ENCODE measurements around the gene SP4. TPM values are rescaled to one million over a fixed set of nuclear protein-coding genes. Genes with fewer than 3 reads are reported as not detected.

Gene SP4
- total RNA-seq, 1 donor from 2014 or later: 8.6 TPM

DNA sequence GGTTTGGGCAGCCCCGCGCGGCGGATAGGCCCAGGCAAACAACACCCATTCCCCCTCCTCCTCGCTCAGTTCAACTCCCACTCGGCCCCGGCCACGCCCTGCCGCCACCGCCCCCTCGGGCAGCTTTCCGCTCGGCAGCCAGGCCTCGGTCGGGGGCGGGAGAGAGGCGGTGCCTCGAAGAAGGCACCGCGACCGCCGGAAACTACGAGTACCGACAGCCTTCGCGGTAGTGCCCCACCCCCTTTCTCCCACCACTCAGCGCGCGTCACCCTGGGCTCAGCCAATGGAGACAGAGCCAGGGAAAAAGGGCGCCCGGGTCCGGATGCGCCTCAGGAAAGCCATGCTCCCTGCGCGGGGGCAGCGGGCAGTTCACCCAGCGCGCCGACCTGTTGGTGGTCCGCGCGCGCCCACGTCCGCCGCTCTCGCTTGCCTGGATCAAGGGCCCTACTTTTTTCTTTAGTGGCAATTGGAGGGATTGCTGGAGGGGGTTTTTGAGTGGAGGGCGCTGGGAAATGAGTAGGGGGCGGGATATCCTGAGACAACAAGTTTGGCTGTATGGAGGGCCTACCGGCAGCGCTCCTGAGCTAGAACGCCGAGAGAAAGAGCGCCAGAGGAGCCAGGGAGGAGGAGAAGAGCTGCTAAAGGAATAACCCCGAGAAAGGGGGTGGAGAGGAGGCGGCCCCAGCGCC lies 557 bp upstream of the SP4 start:
- Histone ChIP-seq H3K4me1 (peaks cover 41% of the 10 kb centered on the region), H3K27me3 (no peaks in the 10 kb centered on the region), H3K27ac (peak overlapping the region; percentile 99), H3K4me3 (peak overlapping the region; percentile 82 to 83), H3K9me3 (no peaks in the 10 kb centered on the region), H3K36me3 (no peaks in the 10 kb centered on the region)
- peak in 1 of 2 donors; percentile 99 for DNase-seq (ENCODE audit: extremely low spot score in 2 of 2)
- intact Hi-C loops (cut with DNase I): no loop called here
- TF ChIP-seq POLR2AphosphoS5 (IDR thresholded peaks at IDR 0.05; ENCODE audit: insufficient read depth in 1 of 2, low read depth in 1 of 2) (peak; percentile 84 to 88), POLR2A (IDR thresholded peaks at IDR 0.05) (peak in 1 of 2 donors; percentile 25)
- TF ChIP-seq, protein P1, sequence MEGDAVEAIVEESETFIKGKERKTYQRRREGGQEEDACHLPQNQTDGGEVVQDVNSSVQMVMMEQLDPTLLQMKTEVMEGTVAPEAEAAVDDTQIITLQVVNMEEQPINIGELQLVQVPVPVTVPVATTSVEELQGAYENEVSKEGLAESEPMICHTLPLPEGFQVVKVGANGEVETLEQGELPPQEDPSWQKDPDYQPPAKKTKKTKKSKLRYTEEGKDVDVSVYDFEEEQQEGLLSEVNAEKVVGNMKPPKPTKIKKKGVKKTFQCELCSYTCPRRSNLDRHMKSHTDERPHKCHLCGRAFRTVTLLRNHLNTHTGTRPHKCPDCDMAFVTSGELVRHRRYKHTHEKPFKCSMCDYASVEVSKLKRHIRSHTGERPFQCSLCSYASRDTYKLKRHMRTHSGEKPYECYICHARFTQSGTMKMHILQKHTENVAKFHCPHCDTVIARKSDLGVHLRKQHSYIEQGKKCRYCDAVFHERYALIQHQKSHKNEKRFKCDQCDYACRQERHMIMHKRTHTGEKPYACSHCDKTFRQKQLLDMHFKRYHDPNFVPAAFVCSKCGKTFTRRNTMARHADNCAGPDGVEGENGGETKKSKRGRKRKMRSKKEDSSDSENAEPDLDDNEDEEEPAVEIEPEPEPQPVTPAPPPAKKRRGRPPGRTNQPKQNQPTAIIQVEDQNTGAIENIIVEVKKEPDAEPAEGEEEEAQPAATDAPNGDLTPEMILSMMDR (IDR thresholded peaks at IDR 0.05): peak in 2 of 3 experiments; percentile 1 to 5

DNA sequence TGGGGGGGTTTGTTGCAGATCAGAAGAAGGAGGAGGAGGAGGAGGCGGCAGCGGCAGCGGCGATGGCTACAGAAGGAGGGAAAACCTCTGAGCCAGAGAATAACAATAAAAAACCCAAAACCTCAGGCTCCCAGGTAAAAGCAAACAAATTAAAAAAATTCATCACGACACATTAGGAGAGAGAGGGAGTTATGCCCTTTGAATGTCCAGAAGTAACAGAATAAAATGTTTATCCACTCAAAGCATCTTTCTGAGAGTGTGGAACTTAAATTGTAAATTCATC lies 717 bp downstream of the SP4 start:
- no peaks in the 10 kb centered on the region for H3K27me3 ChIP-seq
- H3K9me3 ChIP-seq: no peaks in the 10 kb centered on the region
- intact Hi-C loops (cut with DNase I): no loop called here

GRCh38 chr7:21429021-21429420 lies 1.1 kb downstream of the SP4 start:
- intact Hi-C loops (cut with DNase I): no loop called here
- Histone ChIP-seq H3K27me3 (no peaks in the 10 kb centered on the region), H3K27ac (peak overlapping the region; percentile 99), H3K4me1 (peaks cover 55% of the 10 kb centered on the region), H3K4me3 (peak overlapping the region in 1 of 2 donors; percentile 82), H3K9me3 (no peaks in the 10 kb centered on the region), H3K36me3 (no peaks in the 10 kb centered on the region)
- no peak for TF ChIP-seq POLR2A (IDR thresholded peaks at IDR 0.05)
- no peak for TF ChIP-seq POLR2AphosphoS5 (IDR thresholded peaks at IDR 0.05; ENCODE audit: insufficient read depth in 1 of 2, low read depth in 1 of 2)
- TF ChIP-seq, protein P1 (IDR thresholded peaks at IDR 0.05): no peak
- no peak for DNase-seq (ENCODE audit: extremely low spot score in 2 of 2)

More for the DNA sequence above, 717 bp downstream of the SP4 start:
- no peaks in the 10 kb centered on the region for H3K36me3 ChIP-seq
- peak overlapping the region; percentile 99 for H3K27ac ChIP-seq
- DNase-seq (ENCODE audit: extremely low spot score in 2 of 2): no peak
- H3K4me3 ChIP-seq: peak overlapping the region; percentile 82 to 83
- TF ChIP-seq, protein P1 (IDR thresholded peaks at IDR 0.05): no peak
- TF ChIP-seq POLR2AphosphoS5 (IDR thresholded peaks at IDR 0.05; ENCODE audit: insufficient read depth in 1 of 2, low read depth in 1 of 2) (no peak), POLR2A (IDR thresholded peaks at IDR 0.05) (no peak)
- peaks cover 54% of the 10 kb centered on the region for H3K4me1 ChIP-seq

DNA sequence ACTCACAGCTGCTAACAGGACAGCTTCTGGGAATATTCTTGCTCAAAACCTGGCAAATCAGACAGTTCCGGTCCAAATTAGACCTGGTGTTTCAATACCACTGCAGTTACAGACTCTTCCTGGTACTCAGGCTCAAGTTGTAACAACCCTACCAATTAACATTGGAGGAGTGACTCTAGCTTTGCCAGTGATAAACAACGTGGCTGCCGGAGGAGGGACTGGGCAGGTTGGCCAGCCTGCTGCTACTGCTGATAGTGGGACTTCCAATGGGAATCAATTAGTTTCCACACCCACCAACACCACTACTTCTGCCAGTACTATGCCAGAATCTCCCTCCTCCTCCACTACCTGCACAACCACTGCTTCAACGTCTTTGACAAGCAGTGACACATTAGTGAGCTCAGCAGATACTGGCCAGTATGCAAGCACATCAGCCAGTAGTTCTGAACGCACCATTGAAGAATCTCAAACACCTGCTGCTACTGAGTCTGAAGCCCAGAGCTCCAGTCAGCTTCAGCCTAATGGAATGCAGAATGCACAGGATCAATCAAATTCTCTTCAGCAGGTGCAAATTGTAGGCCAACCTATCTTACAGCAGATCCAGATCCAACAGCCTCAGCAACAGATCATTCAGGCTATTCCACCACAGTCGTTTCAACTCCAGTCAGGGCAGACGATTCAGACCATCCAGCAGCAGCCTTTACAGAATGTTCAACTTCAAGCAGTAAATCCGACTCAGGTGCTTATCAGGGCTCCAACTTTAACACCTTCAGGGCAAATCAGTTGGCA lies 2.1 kb downstream of the SP4 start:
- Histone ChIP-seq H3K4me3 (no peak overlapping the region), H3K27me3 (no peaks in the 10 kb centered on the region), H3K9me3 (no peaks in the 10 kb centered on the region), H3K36me3 (no peaks in the 10 kb centered on the region), H3K27ac (no peak overlapping the region), H3K4me1 (peaks cover 55% of the 10 kb centered on the region)
- intact Hi-C loops (cut with DNase I): no loop called here
- TF ChIP-seq POLR2AphosphoS5 (IDR thresholded peaks at IDR 0.05; ENCODE audit: insufficient read depth in 1 of 2, low read depth in 1 of 2) (no peak), POLR2A (IDR thresholded peaks at IDR 0.05) (no peak)
- TF ChIP-seq, protein P1 (IDR thresholded peaks at IDR 0.05): no peak
- DNase-seq (ENCODE audit: extremely low spot score in 2 of 2): no peak

- Histone ChIP-seq H3K4me3 (no peak overlapping the region), H3K27me3 (no peaks in the 10 kb centered on the region), H3K36me3 (no peaks in the 10 kb centered on the region), H3K27ac (no peak overlapping the region), H3K9me3 (no peaks in the 10 kb centered on the region), H3K4me1 (peaks cover 55% of the 10 kb centered on the region)
- TF ChIP-seq POLR2AphosphoS5 (IDR thresholded peaks at IDR 0.05; ENCODE audit: insufficient read depth in 1 of 2, low read depth in 1 of 2) (no peak), POLR2A (IDR thresholded peaks at IDR 0.05) (no peak)
- TF ChIP-seq, protein P1 (IDR thresholded peaks at IDR 0.05): no peak
- intact Hi-C loops (cut with DNase I): no loop called here
- DNase-seq (ENCODE audit: extremely low spot score in 2 of 2): no peak
These were observed 2.7 kb downstream of the SP4 start for GRCh38 chr7:21430575-21430954.
